DMS 273 (cell line): ENCODE data around the gene HNRNPH2.

Experiments
- DNase-seq: peaks from one replicate; lab custom pipeline; 2025; ENCODE audit not compliant: unreplicated experiment; lab: John Stamatoyannopoulos, UW

Gene HNRNPH2

GRCh38 chrX:101394372-101394771 lies 13.7 kb upstream of the HNRNPH2 start:
- DNase-seq = peak; percentile 28

- DNase-seq = peak; percentile 47
Observed at GRCh38 chrX:101395789-101396188, 12.2 kb upstream of the HNRNPH2 start.

GRCh38 chrX:101397779-101398178 lies 10.2 kb upstream of the HNRNPH2 start:
- peak; percentile 47 for DNase-seq

GRCh38 chrX:101398694-101399093 lies 9.3 kb upstream of the HNRNPH2 start:
- no peak for DNase-seq

- DNase-seq = no peak
Observed at GRCh38 chrX:101399825-101400224, 8.2 kb upstream of the HNRNPH2 start.

GRCh38 chrX:101407167-101407747 lies 765 bp upstream of the HNRNPH2 start:
- DNase-seq = peak; percentile 50

GRCh38 chrX:101408532-101408841 lies 465 bp downstream of the HNRNPH2 start:
- DNase-seq = no peak

GRCh38 chrX:101409043-101409442 lies 1.0 kb downstream of the HNRNPH2 start:
- peak; percentile 42 for DNase-seq

GRCh38 chrX:101410461-101410860 lies 2.4 kb downstream of the HNRNPH2 start:
- DNase-seq = no peak

- no peak for DNase-seq
Observed at GRCh38 chrX:101411984-101412383, 4.0 kb downstream of the HNRNPH2 start.

- peak; percentile 79 for DNase-seq
Observed at GRCh38 chrX:101415180-101416145, 7.4 kb downstream of the HNRNPH2 start.

GRCh38 chrX:101416691-101417090 lies 8.7 kb downstream of the HNRNPH2 start:
- DNase-seq = no peak

GRCh38 chrX:101417190-101417589 lies 9.2 kb downstream of the HNRNPH2 start:
- no peak for DNase-seq

GRCh38 chrX:101417981-101418841 lies 10.2 kb downstream of the HNRNPH2 start:
- DNase-seq = peak; percentile 71

- DNase-seq = no peak
Observed at GRCh38 chrX:101419489-101419888, 11.5 kb downstream of the HNRNPH2 start.

- DNase-seq = no peak
Observed at GRCh38 chrX:101427954-101428353, 19.9 kb downstream of the HNRNPH2 start.

- no peak for DNase-seq
Observed at GRCh38 chrX:101429934-101430333, 21.9 kb downstream of the HNRNPH2 start.

GRCh38 chrX:101430457-101431078 lies 22.5 kb downstream of the HNRNPH2 start:
- no peak for DNase-seq

GRCh38 chrX:101442085-101442484 lies 34.1 kb downstream of the HNRNPH2 start:
- DNase-seq = no peak

GRCh38 chrX:101449279-101449678 lies 41.3 kb downstream of the HNRNPH2 start:
- no peak for DNase-seq

- no peak for DNase-seq
Observed at GRCh38 chrX:101450085-101450484, 42.1 kb downstream of the HNRNPH2 start.
